Heart right ventricle (tissue), 16 donors: ENCODE results near the gene BMPR2. TPM values are rescaled to one million over a fixed set of nuclear protein-coding genes. Genes with fewer than 3 reads are reported as not detected.

Experiments used
- ATAC-seq, 8 donors: fragments of 200-7000 bp; cut with Tn5 transposase; one replicate each; pipeline ENCODE4 v1.9.1; 2020; ENCODE audit warnings: mild to moderate bottlenecking in 8 of 8, moderate library complexity in 8 of 8, moderate number of reproducible peaks in 1 of 8
- DNase-seq, 2 donors: peaks; one replicate each; pipeline ENCODE4 v3.0.0-alpha.2; 2020
- H3K27ac ChIP-seq, 10 donors: fragments of 200-600 bp; sonication (generic) in 2 of 10; one replicate each; pipeline versions ENCODE4 v1.5.0 to v1.8.0; 2020 to 2022; ENCODE audit warnings: mild to moderate bottlenecking in 3 of 10
- H3K27me3 ChIP-seq, 7 donors: fragments of 200-600 bp; one replicate each; pipeline ENCODE4 v1.8.0; 2021 to 2022; ENCODE audit warnings: mild to moderate bottlenecking in 2 of 7
- H3K36me3 ChIP-seq, 9 donors: fragments of 200-600 bp; sonication (generic) in 1 of 9; one replicate each; pipeline versions ENCODE4 v1.5.0 to v1.8.0; 2020 to 2022; ENCODE audit warnings: mild to moderate bottlenecking in 2 of 9
- H3K4me1 ChIP-seq, 9 donors: fragments of 200-600 bp; sonication (generic) in 1 of 9; one replicate each; pipeline versions ENCODE4 v1.5.0 to v1.8.0; 2020 to 2022; ENCODE audit warnings: mild to moderate bottlenecking in 4 of 9
- H3K4me3 ChIP-seq, 10 donors: fragments of 200-600 bp; sonication (generic) in 2 of 10; one replicate each; pipeline versions ENCODE4 v1.5.0 to v1.8.0; 2020 to 2022; ENCODE audit warnings: mild to moderate bottlenecking in 7 of 10, moderate library complexity in 2 of 10
- H3K9me3 ChIP-seq, 11 donors: fragments of 200-600 bp in 10 of 11; sonication (generic) in 2 of 11; one replicate each; pipeline versions ENCODE4 v1.5.0 to v1.8.0; 2013 to 2022; ENCODE audit warnings: mild to moderate bottlenecking in 2 of 11, control low read depth in 1 of 11, moderate library complexity in 1 of 11
- WGBS, 2 donors: extraction: QIAGEN DNeasy Blood & Tissue Kit; methylation state at CpG; one replicate each; pipeline ENCODE4 v1.1.7; 2013; ENCODE audit warnings: inconsistent platforms in 1 of 2; 5-methylcytosine and 5-hydroxymethylcytosine counted together
- intact Hi-C, 10 donors: fragments of 100-400 bp; cut with DNase I; formaldehyde crosslinking; loops; one replicate each; pipeline versions ENCODE4 v1.11.1 to v1.14.2; 2022
- polyA plus RNA-seq, 2 donors: library from polyadenylated mRNA; stranded (reverse); fragments of 200-250 nt; gene quantifications; one replicate each; pipeline ENCODE4 v1.2.3, GENCODE V29; 2013
- total RNA-seq, 10 donors: library from RNA; stranded (reverse); fragmentation: NEBNext Ultra II Directional in 3 of 10; extraction: Animal tissue kit (Norgen Biotek cat#: 25700) in 3 of 10; gene quantifications; one replicate each; pipeline versions ENCODE4 v1.2.1 to v1.2.4, GENCODE V29; 2021 to 2023
- TF ChIP-seq, protein P1 (sequence below), 9 donors: fragments of 200-600 bp; sonication (generic) in 2 of 9; IDR thresholded peaks; one replicate each; pipeline versions ENCODE4 v1.5.0 to v1.8.0; 2021 to 2022; ENCODE audit warnings: antibody characterized with exemption in 9 of 9, mild to moderate bottlenecking in 5 of 9, moderate library complexity in 1 of 9
- donor health status: Arrhythmogenic right ventricular cardiomyopathy.
- donor health status: ischemic (EF 13 %, LVEDD 7.1; RV severe dilation, severe dysfunction).
- donor health status: healthy with polysubstance abuse.
- donor health status: DM: no; HTN: yes; CAD: no.
- donor health status: DM: no; HTN: no; CAD: no.
- donor health status: ischemic (EF 25% LVEDD 6.9; RV normal size, moderate dysfunction).
- donor health status: ischemic (EF 25% LVEDD 5.7; RV mildly dilated, moderate dysfunction).
- donor health status: healthy.
- donor health status: DM: yes; HTN: yes; CAD: no.
- donor health status: Ischemic cardiomyopathy.
- donor health status: ischemic (EF 35%, LVEDD 5.7; RV mildly dilated, moderate dysfunction).
- donor health status: nonischemic (EF 11% LVEDD 7.7; RV severe dilation, severe dysfunction).
- donor health status: DM: yes; HTN: yes; CAD: no.
- donor health status: PGD.
- donor health status: ischemic (EF 29% LVEDD 5.4; RV normal size, mild dysfunction).
- donor health status: nonischemic (EF 23%, LVEDD 6.1; RV moderate dilation, normal function).

The BMPR2 gene
- total and polyA plus RNA-seq, 12 donors, result 10.2 to 89.4 (median 67.2) TPM

DNA sequence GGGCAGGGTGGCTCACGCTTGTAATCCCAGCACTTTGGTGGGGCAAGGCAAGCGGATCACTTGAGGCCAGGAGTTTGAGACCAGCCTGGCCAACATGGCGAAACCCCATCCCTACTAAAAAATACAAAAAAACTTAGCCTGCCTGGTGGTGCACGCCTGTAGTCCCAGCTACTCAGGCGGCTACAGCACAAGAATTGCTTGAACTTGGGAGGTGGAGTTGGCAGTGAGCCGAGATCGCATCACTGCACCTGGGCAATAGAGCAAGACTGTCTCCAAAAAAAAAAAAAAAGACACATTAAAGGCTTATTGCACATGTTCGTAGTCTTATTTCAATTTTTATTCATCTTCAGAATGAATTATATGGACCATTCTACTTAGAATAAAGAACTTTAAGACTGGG is 110.2 kb downstream of the BMPR2 start:
- TF ChIP-seq, protein P1, sequence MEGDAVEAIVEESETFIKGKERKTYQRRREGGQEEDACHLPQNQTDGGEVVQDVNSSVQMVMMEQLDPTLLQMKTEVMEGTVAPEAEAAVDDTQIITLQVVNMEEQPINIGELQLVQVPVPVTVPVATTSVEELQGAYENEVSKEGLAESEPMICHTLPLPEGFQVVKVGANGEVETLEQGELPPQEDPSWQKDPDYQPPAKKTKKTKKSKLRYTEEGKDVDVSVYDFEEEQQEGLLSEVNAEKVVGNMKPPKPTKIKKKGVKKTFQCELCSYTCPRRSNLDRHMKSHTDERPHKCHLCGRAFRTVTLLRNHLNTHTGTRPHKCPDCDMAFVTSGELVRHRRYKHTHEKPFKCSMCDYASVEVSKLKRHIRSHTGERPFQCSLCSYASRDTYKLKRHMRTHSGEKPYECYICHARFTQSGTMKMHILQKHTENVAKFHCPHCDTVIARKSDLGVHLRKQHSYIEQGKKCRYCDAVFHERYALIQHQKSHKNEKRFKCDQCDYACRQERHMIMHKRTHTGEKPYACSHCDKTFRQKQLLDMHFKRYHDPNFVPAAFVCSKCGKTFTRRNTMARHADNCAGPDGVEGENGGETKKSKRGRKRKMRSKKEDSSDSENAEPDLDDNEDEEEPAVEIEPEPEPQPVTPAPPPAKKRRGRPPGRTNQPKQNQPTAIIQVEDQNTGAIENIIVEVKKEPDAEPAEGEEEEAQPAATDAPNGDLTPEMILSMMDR (IDR thresholded peaks at IDR 0.05), result no peak
- intact Hi-C loops, result no loop called here

DNA sequence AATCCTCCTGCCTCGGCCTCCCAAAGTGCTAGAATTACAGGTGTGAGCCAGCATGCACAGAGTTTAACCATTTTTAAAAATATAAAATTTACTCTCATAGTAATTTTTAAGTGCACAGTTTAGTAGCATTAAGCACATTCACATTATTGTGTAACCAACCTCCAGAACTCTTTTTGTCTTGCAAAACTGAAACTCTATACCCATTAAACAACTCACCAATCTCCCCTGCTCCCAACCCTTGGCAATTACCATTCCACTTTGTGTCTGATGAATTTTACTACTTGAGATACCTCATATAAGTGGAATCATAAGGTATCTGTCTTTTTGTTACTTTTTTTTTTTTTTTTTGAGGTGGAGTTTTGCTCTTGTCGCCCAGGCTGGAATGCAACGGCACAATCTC is 112.5 kb downstream of the BMPR2 start:
- DNase-seq, result no peak
- Histone ChIP-seq H3K9me3 (no peaks in the 10 kb centered on the region), H3K36me3 (peaks cover 0 to 19% (median 0%) of the 10 kb centered on the region in 9 donors), H3K4me1 (peaks cover 0 to 41% (median 17%) of the 10 kb centered on the region in 9 donors), H3K27me3 (no peaks in the 10 kb centered on the region), H3K4me3 (no peak overlapping the region), H3K27ac (no peak overlapping the region)
- intact Hi-C loops, result no loop called here
- WGBS, 2 donors, result 86 to 99% methylated on average over 3 of the region's 3 CpGs
- ATAC-seq, result no peak
- TF ChIP-seq, protein P1 (IDR thresholded peaks at IDR 0.05), result no peak

More for the DNA sequence above, 110.2 kb downstream of the BMPR2 start:
- no peaks in the 10 kb centered on the region for H3K9me3 ChIP-seq
- peaks cover 0 to 19% (median 12%) of the 10 kb centered on the region in 9 donors for H3K4me1 ChIP-seq
- ATAC-seq, result no peak
- H3K36me3 ChIP-seq, result peaks cover 0 to 32% (median 0%) of the 10 kb centered on the region in 9 donors
- 95 to 97% methylated on average over 8 of the region's 8 CpGs for WGBS, 2 donors
- no peak overlapping the region for H3K27ac ChIP-seq
- H3K27me3 ChIP-seq, result no peaks in the 10 kb centered on the region
- H3K4me3 ChIP-seq, result no peak overlapping the region
- no peak for DNase-seq

DNA sequence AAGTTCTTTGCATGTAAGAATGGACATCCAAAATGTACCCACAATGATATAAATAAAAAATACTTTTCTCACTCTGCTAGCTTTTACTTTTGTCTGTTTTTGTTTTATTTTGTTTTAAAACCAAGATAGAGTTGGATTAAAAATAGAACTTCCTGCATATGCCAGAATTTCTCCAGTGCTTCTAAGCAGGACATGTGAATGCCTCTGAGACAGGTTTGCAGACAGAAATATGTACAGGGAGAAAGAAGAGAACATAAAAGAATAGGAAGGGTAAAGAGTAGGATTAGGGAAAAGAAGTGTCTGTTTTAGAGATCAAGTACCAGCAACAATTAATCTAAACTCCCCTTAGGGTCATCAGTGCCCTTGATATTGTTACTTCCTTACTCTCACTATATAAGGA is 114.4 kb downstream of the BMPR2 start:
- ATAC-seq, result peak in 1 of 8 donors; percentile 41
- no peak for DNase-seq
- TF ChIP-seq, protein P1 (IDR thresholded peaks at IDR 0.05), result no peak
- Histone ChIP-seq H3K27me3 (no peaks in the 10 kb centered on the region), H3K4me3 (no peak overlapping the region), H3K27ac (peak overlapping the region in 1 of 10 donors; percentile 18), H3K9me3 (no peaks in the 10 kb centered on the region), H3K36me3 (peaks cover 0 to 31% (median 0%) of the 10 kb centered on the region in 9 donors), H3K4me1 (peaks cover 0 to 56% (median 27%) of the 10 kb centered on the region in 9 donors)
- intact Hi-C loops, result loop anchor here in 4 of 10 donors (5.0 to 10.0 kb wide), 3 partner anchors 113 to 226 kb away; partner anchors contain the start of genes BMPR2 (in 4 of the 4) and NOP58 (in 1 of the 4)

DNA sequence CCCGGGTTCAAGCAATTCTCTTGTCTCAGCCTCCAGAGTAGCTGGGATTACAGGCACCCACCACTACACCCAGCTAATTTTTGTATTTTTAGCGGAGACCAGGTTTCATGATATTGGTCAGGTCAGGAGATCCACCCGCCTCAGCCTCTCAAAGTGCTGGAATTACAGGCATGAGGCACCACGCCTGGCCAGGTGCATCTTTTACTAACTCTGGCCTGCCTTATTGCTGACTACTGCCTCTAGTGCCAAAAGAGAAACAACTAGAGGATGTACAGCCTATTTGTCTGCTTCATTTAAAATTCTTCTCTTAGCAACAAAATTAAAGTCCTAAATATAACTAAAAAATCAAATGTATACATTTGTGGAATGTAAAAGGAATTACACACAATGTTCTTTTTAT is 115.4 kb downstream of the BMPR2 start:
- H3K27me3 ChIP-seq, result no peaks in the 10 kb centered on the region
- ATAC-seq (peak in 1 of 8 donors; percentile 32), DNase-seq (no peak)
- WGBS, 2 donors, result 92 to 97% methylated on average over 4 of the region's 4 CpGs
- no peak overlapping the region for H3K4me3 ChIP-seq
- no peak overlapping the region for H3K27ac ChIP-seq
- peaks cover 0 to 31% (median 0%) of the 10 kb centered on the region in 9 donors for H3K36me3 ChIP-seq
- TF ChIP-seq, protein P1 (IDR thresholded peaks at IDR 0.05), result peak in 1 of 9 donors; percentile 8
- H3K4me1 ChIP-seq, result peaks cover 0 to 56% (median 27%) of the 10 kb centered on the region in 9 donors
- no peaks in the 10 kb centered on the region for H3K9me3 ChIP-seq
- intact Hi-C loops, result loop anchor here in 4 of 10 donors (5.0 to 10.0 kb wide), 3 partner anchors 114 to 227 kb away; partner anchors contain the start of genes BMPR2 (in 4 of the 4) and NOP58 (in 1 of the 4)
